ENCODE results near the gene SLC25A6. TPM values are rescaled to one million over a fixed set of nuclear protein-coding genes. Genes with fewer than 3 reads are reported as not detected.
A peak's percentile ranks its signal among the peaks of the same experiment; 100 is the strongest.

SLC25A6 gene
- total and polyA plus RNA-seq, 9 donors: 105 to 703 (median 519) TPM

- H3K4me1 ChIP-seq (ENCODE audit: insufficient read depth): no peaks in the 10 kb centered on the region
- no peak overlapping the region for H3K27ac ChIP-seq
- H3K9me3 ChIP-seq: peaks cover 0 to 4% of the 10 kb centered on the region in 2 donors
- no peaks in the 10 kb centered on the region for H3K36me3 ChIP-seq
- DNase-seq: peak in 1 of 5 donors; percentile 22
- H3K4me3 ChIP-seq: no peak overlapping the region
- WGBS, 3 donors: 53 to 75% (median 65%) methylated on average over 14 of the region's 14 CpGs
- no peaks in the 10 kb centered on the region for H3K27me3 ChIP-seq
- TF ChIP-seq CTCF (IDR thresholded peaks at IDR 0.05) (no peak), EP300 (IDR thresholded peaks at IDR 0.05) (no peak), POLR2A (IDR thresholded peaks at IDR 0.05) (no peak)
- intact Hi-C loops (cut with DNase I): no loop called here
Observed at GRCh38 chrX:1420371-1420770, 28.5 kb upstream of the SLC25A6 start.

GRCh38 chrX:1419545-1420355 is 27.8 kb upstream of the SLC25A6 start:
- Histone ChIP-seq H3K27me3 (no peaks in the 10 kb centered on the region), H3K9me3 (peaks cover 0 to 4% of the 10 kb centered on the region in 2 donors), H3K36me3 (no peaks in the 10 kb centered on the region), H3K27ac (no peak overlapping the region), H3K4me1 (ENCODE audit: insufficient read depth) (no peaks in the 10 kb centered on the region), H3K4me3 (no peak overlapping the region)
- 84 to 89% (median 89%) methylated on average over 19 of the region's 19 CpGs for WGBS, 3 donors
- intact Hi-C loops (cut with DNase I): no loop called here
- peak in 1 of 5 donors; percentile 33 for DNase-seq
- TF ChIP-seq CTCF (IDR thresholded peaks at IDR 0.05): no peak
- no peak for TF ChIP-seq POLR2A (IDR thresholded peaks at IDR 0.05)
- no peak for TF ChIP-seq EP300 (IDR thresholded peaks at IDR 0.05)

- WGBS, 3 donors: 89 to 91% (median 90%) methylated on average over 29 of the region's 29 CpGs
- Histone ChIP-seq H3K36me3 (no peaks in the 10 kb centered on the region), H3K27me3 (no peaks in the 10 kb centered on the region), H3K4me3 (no peak overlapping the region), H3K4me1 (ENCODE audit: insufficient read depth) (no peaks in the 10 kb centered on the region), H3K27ac (no peak overlapping the region), H3K9me3 (peaks cover 0 to 4% of the 10 kb centered on the region in 2 donors)
- no peak for TF ChIP-seq EP300 (IDR thresholded peaks at IDR 0.05)
- TF ChIP-seq CTCF (IDR thresholded peaks at IDR 0.05): no peak
- intact Hi-C loops (cut with DNase I): no loop called here
- DNase-seq: peak in 1 of 5 donors; percentile 40
Observed at GRCh38 chrX:1418901-1419544, 27.1 kb upstream of the SLC25A6 start.

- intact Hi-C loops (cut with DNase I): no loop called here
- H3K27me3 ChIP-seq: no peaks in the 10 kb centered on the region
- 89 to 95% (median 89%) methylated on average over 19 to 20 of the region's 20 CpGs for WGBS, 3 donors
- no peak overlapping the region for H3K27ac ChIP-seq
- H3K36me3 ChIP-seq: no peaks in the 10 kb centered on the region
- no peak overlapping the region for H3K4me3 ChIP-seq
- no peaks in the 10 kb centered on the region for H3K4me1 ChIP-seq (ENCODE audit: insufficient read depth)
- peak in 1 of 5 donors; percentile 25 for DNase-seq
- TF ChIP-seq CTCF (IDR thresholded peaks at IDR 0.05): no peak
- no peak for TF ChIP-seq POLR2A (IDR thresholded peaks at IDR 0.05)
- TF ChIP-seq EP300 (IDR thresholded peaks at IDR 0.05): no peak
- H3K9me3 ChIP-seq: peaks cover 0 to 4% of the 10 kb centered on the region in 2 donors
Observed at GRCh38 chrX:1417921-1418771, 26.2 kb upstream of the SLC25A6 start.

Data from ovary (tissue), 9 donors.